Measurements from ENCODE around the gene SNRPA1.

SNRPA1 gene

DNA sequence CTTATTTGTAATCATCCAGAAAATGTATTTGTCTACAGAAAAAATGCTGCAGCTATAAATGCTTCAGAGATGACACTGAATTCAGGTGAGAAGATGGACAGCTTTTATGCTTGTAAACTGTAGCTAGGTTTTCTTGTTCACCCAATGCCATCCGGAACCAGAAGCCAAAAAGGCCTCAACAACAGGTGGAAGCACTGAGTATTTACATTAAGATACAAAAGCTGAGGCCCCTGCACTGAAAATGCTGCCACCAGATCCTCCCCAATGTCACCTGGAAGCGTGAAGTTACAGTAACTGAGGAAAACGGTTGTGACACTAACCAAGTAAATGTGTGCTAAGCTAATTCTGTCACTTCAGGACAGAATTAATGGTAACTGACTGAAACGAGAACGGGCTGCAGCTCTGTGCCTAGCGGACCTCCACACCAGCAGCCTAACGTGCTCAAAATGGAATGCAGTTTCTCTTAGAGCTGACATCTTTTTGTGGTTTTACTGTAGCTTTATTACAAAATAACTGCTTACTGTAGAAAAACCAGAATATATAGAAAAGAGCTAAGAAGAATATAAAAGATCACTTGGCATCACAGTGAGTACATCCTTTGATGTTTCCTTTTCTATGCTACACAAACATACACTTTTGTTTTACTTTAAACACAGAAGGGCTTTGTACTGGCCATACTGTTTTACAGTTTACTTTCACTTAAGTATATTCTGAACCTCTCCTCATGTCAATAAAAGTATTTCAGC is 50.8 kb downstream of the SNRPA1 start:
- DNase-seq (ENCODE audit: low read depth in 2 of 3, low spot score in 1 of 3): no peak

DNA sequence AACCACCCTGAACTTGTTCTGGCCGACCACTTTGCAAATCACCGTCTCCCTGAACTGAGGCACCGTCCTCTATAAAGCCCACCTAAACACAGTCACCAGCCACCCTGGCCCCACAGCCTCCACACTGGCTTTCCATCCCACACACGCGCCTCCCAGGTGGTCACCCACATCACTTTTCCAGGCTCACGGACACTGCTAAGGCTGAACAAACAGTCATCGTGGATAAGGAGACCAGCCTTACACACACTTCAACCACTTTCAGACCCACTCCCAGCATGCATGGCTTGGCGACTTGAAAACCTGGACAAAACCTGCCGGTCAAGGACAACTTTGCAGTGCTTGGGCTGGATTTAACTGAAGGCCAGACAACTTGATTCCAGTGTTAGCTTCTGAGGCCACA is 51.6 kb downstream of the SNRPA1 start:
- no peak for DNase-seq (ENCODE audit: low read depth in 2 of 3, low spot score in 1 of 3)

DNA sequence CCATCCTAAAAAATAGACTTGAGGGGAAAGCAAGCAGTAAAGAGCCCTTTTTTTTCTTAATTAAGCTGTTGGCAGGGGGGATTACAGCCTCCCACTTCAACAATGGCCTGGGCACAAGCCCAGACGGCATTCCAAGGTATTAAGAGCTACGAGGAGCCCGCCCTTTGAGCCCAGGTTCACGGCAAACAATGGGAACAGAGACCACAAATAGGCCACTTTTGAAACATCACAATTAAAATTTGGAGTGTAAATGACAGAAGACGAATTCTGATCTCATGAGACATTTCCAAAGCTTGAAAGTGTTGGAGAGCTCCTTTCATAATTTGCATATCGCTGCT is 52.1 kb downstream of the SNRPA1 start:
- no peak for DNase-seq (ENCODE audit: low read depth in 2 of 3, low spot score in 1 of 3)

DNA sequence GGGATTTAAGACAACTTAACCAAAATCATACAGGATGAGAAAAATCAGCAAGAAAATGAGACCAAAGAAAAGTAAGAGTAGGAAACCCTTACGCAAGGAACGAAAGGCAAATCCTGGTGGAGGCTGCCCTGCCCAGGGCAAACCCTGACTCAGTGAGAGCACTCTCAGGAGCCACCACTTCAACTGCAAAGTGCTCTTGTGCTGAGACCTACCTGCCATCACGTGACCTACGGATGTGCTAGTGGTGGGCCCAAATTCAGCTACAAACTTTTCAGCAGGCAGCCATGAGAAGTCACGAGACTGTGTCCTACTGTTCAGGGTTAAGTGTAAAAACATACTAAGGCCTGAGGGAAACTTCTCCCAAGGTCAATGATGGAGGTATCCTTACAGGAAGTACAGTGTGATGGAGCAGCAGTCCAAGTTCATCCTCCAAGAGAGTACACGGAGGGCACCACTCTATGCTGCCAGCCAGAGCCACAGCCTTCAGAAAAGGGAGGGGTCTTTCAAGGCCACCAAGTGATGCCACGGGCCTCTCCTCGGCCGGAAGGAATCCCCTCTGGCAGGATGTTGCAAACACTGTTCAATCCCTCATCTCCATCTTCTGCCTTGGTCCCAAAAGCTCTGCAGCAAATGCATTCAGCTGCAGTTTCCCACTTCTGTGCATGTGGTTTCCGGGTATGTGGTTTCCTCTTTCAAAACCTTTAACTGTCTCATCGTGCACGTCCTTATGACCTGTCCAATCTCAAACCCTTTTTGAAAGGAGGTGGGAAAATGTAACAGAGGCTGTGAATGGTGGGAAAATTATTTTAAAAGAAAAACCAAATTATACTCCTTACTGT is 52.7 kb downstream of the SNRPA1 start:
- DNase-seq (ENCODE audit: low read depth in 2 of 3, low spot score in 1 of 3): peak in 2 of 3 donors; percentile 23 to 51

DNA sequence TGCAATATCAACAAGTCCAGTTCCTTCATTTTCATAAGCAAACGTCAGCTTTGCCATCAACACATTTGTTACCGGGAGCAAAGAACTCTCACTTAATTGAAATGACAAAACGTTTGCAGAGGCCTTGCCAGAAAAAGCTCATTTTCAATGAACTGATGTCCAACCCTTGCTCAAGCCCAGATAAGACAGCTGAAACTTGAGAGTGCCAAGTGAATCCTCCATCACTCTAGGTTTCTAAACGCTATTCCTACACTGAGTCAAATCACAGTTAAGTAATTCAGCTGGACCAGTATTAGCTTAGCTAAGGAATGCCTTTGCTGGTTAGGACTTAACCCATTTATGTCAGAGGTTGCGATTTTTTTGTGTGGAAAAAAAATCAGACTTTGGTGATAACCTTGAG is 54.7 kb downstream of the SNRPA1 start:
- no peak for DNase-seq (ENCODE audit: low read depth in 2 of 3, low spot score in 1 of 3)

DNA sequence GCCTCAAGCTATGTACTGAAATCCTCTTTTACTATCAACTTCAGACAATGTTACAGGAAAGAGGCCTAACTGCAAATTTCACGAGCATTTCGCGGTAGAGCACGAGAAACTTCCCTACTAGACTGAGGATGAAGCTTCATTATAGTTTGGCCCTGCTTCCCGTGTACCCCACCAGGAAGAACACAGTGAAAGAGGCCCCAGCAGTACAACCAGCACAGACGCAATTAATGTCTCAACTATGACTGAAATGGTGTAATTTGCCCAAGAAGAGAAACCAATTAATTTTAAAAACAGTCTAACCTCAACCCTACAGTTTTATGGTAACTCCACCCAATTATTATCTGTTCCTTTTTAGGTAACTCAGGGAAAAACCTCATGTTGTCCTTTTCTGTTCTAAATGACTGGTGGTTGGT is 55.3 kb downstream of the SNRPA1 start:
- no peak for DNase-seq (ENCODE audit: low read depth in 2 of 3, low spot score in 1 of 3)

DNA sequence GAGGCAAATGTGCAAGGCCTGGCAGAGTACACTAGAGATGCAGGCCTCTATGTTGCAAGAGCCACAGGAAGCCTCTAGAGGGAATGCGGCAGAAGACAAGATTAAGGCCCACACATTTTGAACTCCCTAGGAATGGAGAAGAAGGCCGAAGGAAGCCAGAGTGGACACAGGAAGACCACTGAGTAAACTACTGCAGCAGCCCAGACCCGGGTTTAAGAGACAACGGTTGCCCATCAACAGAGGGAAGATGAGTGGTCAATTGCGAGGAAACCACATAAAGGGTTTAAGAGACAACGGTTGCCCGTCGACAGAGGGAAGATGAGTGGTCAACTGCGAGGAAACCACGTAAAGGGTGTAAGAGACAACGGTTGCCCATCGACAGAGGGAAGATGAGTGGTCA is 57.8 kb downstream of the SNRPA1 start:
- DNase-seq (ENCODE audit: low read depth in 2 of 3, low spot score in 1 of 3): no peak

DNA sequence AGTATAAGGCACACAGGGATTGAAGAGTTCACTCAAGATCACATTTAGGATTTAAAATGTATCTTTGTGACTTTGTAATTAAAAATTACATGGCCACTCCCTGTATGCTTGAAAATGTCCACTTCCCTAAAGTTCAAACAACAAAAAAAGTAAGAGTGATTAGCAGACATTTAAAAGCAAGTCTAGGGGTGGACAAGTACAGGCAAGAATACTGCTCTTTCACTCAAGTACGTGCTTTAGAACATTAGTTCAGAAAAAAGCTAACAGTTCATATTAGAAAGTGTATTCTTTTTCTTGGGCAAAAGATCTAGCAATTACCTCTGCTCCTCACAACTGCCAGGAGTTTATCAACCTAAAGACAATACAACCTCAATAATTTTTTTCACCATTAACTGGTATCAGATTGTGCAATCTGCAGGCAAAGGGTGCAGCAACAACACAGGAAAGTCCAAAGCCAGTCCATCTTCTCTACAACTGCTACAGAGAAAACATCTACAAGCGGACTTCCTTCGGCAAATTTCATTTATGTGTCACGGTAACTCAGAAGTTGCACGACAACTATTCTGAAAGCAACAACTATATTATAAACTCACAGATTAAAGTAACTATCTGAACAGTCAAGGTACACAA is 61.3 kb downstream of the SNRPA1 start:
- no peak for DNase-seq (ENCODE audit: low read depth in 2 of 3, low spot score in 1 of 3)

DNA sequence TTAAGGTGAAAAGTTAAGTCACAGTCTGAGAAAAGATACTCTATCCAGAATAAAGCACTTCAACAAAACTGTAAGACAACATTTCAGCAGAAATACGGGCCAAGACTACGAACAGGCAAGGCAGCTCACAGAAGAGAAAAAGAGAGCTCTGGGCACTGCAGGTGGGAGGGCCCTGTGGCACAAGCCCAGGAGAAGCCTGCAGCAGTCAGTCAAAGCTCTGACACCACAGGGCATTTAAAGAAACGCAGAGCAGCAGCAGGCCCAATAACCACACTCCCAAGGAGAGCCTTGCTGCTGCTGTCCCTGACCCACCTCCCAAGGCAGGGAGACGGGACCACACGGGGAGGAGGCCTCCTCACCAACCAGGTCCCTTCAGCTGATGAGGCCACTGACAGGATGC is 62.4 kb downstream of the SNRPA1 start:
- DNase-seq (ENCODE audit: low read depth in 2 of 3, low spot score in 1 of 3): no peak

Data from stimulated activated CD4-positive, alpha-beta T cell treated with anti-CD3 and anti-CD28 coated beads, Interleukin-12 subunit alpha, Interleukin-12 subunit beta, amount 100 ng/mL, for 48 hours (primary cell).